Neural cell (in vitro differentiated cells): ENCODE measurements around the gene BICRA. TPM values are rescaled to one million over a fixed set of nuclear protein-coding genes. Genes with fewer than 3 reads are reported as not detected.

Source experiments
- H2AFZ ChIP-seq: fragments of 200-600, 300-800 bp; sonication (generic), shearing (Covaris generic); 2 replicates; pipeline ENCODE4 v1.6.0; 2014; ENCODE audit warnings: low read depth, mild to moderate bottlenecking, antibody characterized with exemption, low read length, moderate library complexity
- H3F3A ChIP-seq: fragments of 200-600 bp; shearing (Covaris generic); 2 replicates; pipeline ENCODE4 v1.6.1; 2016; ENCODE audit warnings: mild to moderate bottlenecking, moderate library complexity, mixed read lengths, antibody characterized with exemption, low read length; ENCODE audit not compliant: insufficient read depth, poor library complexity, severe bottlenecking
- H3K27ac ChIP-seq: fragments of 200-600, 300-800 bp; sonication (generic), shearing (Covaris generic); 2 replicates; pipeline ENCODE4 v1.5.1; 2014; ENCODE audit warnings: mild to moderate bottlenecking, low read length, moderate library complexity
- H3K27me3 ChIP-seq: fragments of 300-800, 200-600 bp; sonication (generic), shearing (Covaris generic); 2 replicates; pipeline ENCODE4 v1.6.0; 2014; ENCODE audit warnings: mild to moderate bottlenecking, low read depth, low read length, moderate library complexity; ENCODE audit not compliant: insufficient read depth
- H3K36me3 ChIP-seq: fragments of 300-800, 200-600 bp; sonication (generic), shearing (Covaris generic); 2 replicates; pipeline ENCODE4 v1.5.1; 2014; ENCODE audit warnings: mild to moderate bottlenecking, antibody characterized with exemption, low read length, moderate library complexity; ENCODE audit not compliant: insufficient read depth
- H3K4me2 ChIP-seq: fragments of 300-800, 200-600 bp; sonication (generic), shearing (Covaris generic); 2 replicates; pipeline ENCODE4 v1.6.0; 2014; ENCODE audit warnings: mild to moderate bottlenecking, low read length
- H3K4me3 ChIP-seq: fragments of 300-800, 200-600 bp; sonication (generic), shearing (Covaris generic); 2 replicates; pipeline ENCODE4 v1.5.1; 2014; ENCODE audit warnings: mild to moderate bottlenecking, low read length, moderate library complexity
- H3K79me2 ChIP-seq: fragments of 200-600 bp; shearing (Covaris generic); replicated peaks from 2 replicates; pipeline ENCODE4 v1.6.0; 2014; ENCODE audit warnings: mild to moderate bottlenecking, low read length, moderate library complexity; ENCODE audit not compliant: insufficient read depth
- H3K9ac ChIP-seq: fragments of 300-800, 200-600 bp; sonication (generic), shearing (Covaris generic); 2 replicates; pipeline ENCODE4 v1.6.1; 2016; ENCODE audit warnings: mild to moderate bottlenecking, low read length, mixed read lengths
- H3K9me2 ChIP-seq: fragments of 200-600 bp; shearing (Covaris generic); 2 replicates; pipeline ENCODE4 v1.6.1; 2016; ENCODE audit warnings: mild to moderate bottlenecking, low read length, mixed read lengths; ENCODE audit not compliant: insufficient read depth
- H3K9me3 ChIP-seq: fragments of 200-600, 300-800 bp; sonication (generic), shearing (Covaris generic); 2 replicates; pipeline ENCODE4 v1.6.1; 2016; ENCODE audit warnings: mild to moderate bottlenecking, mixed run types, low read length, moderate library complexity, mixed read lengths
- H4K20me1 ChIP-seq: fragments of 200-600 bp; shearing (Covaris generic); 2 replicates; pipeline ENCODE4 v1.6.1; 2016; ENCODE audit warnings: mild to moderate bottlenecking, mixed run types; ENCODE audit not compliant: insufficient read depth
- CTCF ChIP-seq: fragments of 450-650 bp; IDR thresholded peaks from 2 replicates; pipeline ENCODE4 v1.5.1; 2014; ENCODE audit warnings: antibody characterized with exemption, mild to moderate bottlenecking, moderate library complexity; ENCODE audit not compliant: poor library complexity, severe bottlenecking
- EP300 ChIP-seq: fragments of 450-650 bp; conservative IDR thresholded peaks from 2 replicates; pipeline ENCODE4 v1.6.1; 2014; ENCODE audit warnings: antibody characterized with exemption, mild to moderate bottlenecking, moderate library complexity; ENCODE audit not compliant: poor library complexity, severe bottlenecking
- EZH2 ChIP-seq: fragments of 200-600, 300-800 bp; shearing (Covaris generic), sonication (generic); IDR thresholded peaks from 2 replicates; pipeline ENCODE4 v1.6.1; 2014; ENCODE audit warnings: antibody characterized with exemption, low read length, borderline replicate concordance, mild to moderate bottlenecking; ENCODE audit not compliant: insufficient read depth, poor library complexity, severe bottlenecking
- MXI1 ChIP-seq: fragments of 450-650 bp; conservative IDR thresholded peaks from 2 replicates; pipeline ENCODE4 v1.6.1; 2014; ENCODE audit warnings: antibody characterized with exemption, mild to moderate bottlenecking; ENCODE audit not compliant: poor library complexity, severe bottlenecking
- POLR2AphosphoS5 ChIP-seq: IDR thresholded peaks from 2 replicates; pipeline ENCODE4 v1.6.1; 2012
- RAD21 ChIP-seq: fragments of 450-650 bp; conservative IDR thresholded peaks from 2 replicates; pipeline ENCODE4 v1.6.1; 2014; ENCODE audit warnings: antibody characterized with exemption, mild to moderate bottlenecking, moderate library complexity
- REST ChIP-seq: IDR thresholded peaks from 2 replicates; pipeline ENCODE4 v1.6.1; 2012; ENCODE audit warnings: borderline replicate concordance
- SMC3 ChIP-seq: fragments of 450-650 bp; conservative IDR thresholded peaks from 2 replicates; pipeline ENCODE4 v1.6.1; 2014; ENCODE audit warnings: antibody characterized with exemption, mild to moderate bottlenecking, moderate library complexity; ENCODE audit not compliant: poor library complexity
- TAF1 ChIP-seq: IDR thresholded peaks from 2 replicates; pipeline ENCODE4 v1.6.1; 2012; ENCODE audit warnings: low read depth
- polyA plus RNA-seq: library from polyadenylated mRNA; depleted of rRNA; stranded (reverse); fragments of >200 nt; gene quantifications from 2 replicates; pipeline ENCODE4 v1.2.3, GENCODE V29; 2014

BICRA gene
- polyA plus RNA-seq, 1 donor from 2014 or later, result 0.11 TPM

- no peaks in the 10 kb centered on the region for H3K36me3 ChIP-seq
- TF ChIP-seq MXI1, result no peak
- H4K20me1 ChIP-seq, result no peaks in the 10 kb centered on the region
- H3K27me3 ChIP-seq, result no peaks in the 10 kb centered on the region
- no peaks in the 10 kb centered on the region for H3K79me2 ChIP-seq
- H3K4me2 ChIP-seq, result no peak overlapping the region
- no peak overlapping the region for H3K9ac ChIP-seq
- no peaks in the 10 kb centered on the region for H3F3A ChIP-seq
- no peaks in the 10 kb centered on the region for H3K9me3 ChIP-seq
- no peaks in the 10 kb centered on the region for H3K9me2 ChIP-seq
- no peak overlapping the region for H3K27ac ChIP-seq
- no peak overlapping the region for H2AFZ ChIP-seq
- H3K4me3 ChIP-seq, result no peak overlapping the region
These were observed 67.9 kb downstream of the BICRA start for GRCh38 chr19:47676811-47677210.

- Histone ChIP-seq H3K27ac (no peak overlapping the region), H2AFZ (no peak overlapping the region), H3K36me3 (no peaks in the 10 kb centered on the region), H3K9me2 (no peaks in the 10 kb centered on the region), H3K27me3 (no peaks in the 10 kb centered on the region), H3K9ac (no peak overlapping the region), H3K9me3 (no peaks in the 10 kb centered on the region), H3F3A (no peaks in the 10 kb centered on the region), H4K20me1 (no peaks in the 10 kb centered on the region), H3K4me2 (no peak overlapping the region), H3K4me3 (no peak overlapping the region), H3K79me2 (no peaks in the 10 kb centered on the region)
- TF ChIP-seq SMC3 (no peak), MXI1 (no peak), CTCF (no peak)
These were observed 70.4 kb downstream of the BICRA start for GRCh38 chr19:47679251-47679900.

GRCh38 chr19:47679922-47680857 is 71.3 kb downstream of the BICRA start:
- H3K36me3 ChIP-seq, result no peaks in the 10 kb centered on the region
- H2AFZ ChIP-seq, result no peak overlapping the region
- no peak overlapping the region for H3K4me2 ChIP-seq
- no peaks in the 10 kb centered on the region for H3K9me2 ChIP-seq
- H3F3A ChIP-seq, result no peaks in the 10 kb centered on the region
- H3K79me2 ChIP-seq, result no peaks in the 10 kb centered on the region
- TF ChIP-seq MXI1, result no peak
- no peak for TF ChIP-seq CTCF
- TF ChIP-seq SMC3, result no peak
- TF ChIP-seq EP300, result no peak
- TF ChIP-seq REST, result no peak
- TF ChIP-seq EZH2, result no peak
- no peak for TF ChIP-seq POLR2AphosphoS5
- TF ChIP-seq RAD21, result no peak
- TF ChIP-seq TAF1, result no peak
- no peak overlapping the region for H3K9ac ChIP-seq
- no peaks in the 10 kb centered on the region for H3K9me3 ChIP-seq
- no peak overlapping the region for H3K27ac ChIP-seq
- H3K27me3 ChIP-seq, result no peaks in the 10 kb centered on the region
- no peak overlapping the region for H3K4me3 ChIP-seq
- no peaks in the 10 kb centered on the region for H4K20me1 ChIP-seq
